Pulmonary artery endothelial cell (primary cell): ENCODE results near the gene CALCB. TPM values are rescaled to one million over a fixed set of nuclear protein-coding genes. Genes with fewer than 3 reads are reported as not detected.

ENCODE experiments used
- DNase-seq: peaks from one replicate; pipeline ENCODE4 v3.0.0-alpha.2; 2011; ENCODE audit warnings: low read depth, low spot score
- total RNA-seq: library from RNA; depleted of rRNA; stranded (reverse); fragments of >200 nt; gene quantifications from 2 replicates; pipeline ENCODE4 v1.2.3, GENCODE V29; 2014

CALCB gene
- total RNA-seq, 1 donor from 2014 or later = 0.07 TPM

- no peak for DNase-seq
Observed at GRCh38 chr11:15118431-15118830, 45.0 kb downstream of the CALCB start.

- DNase-seq = no peak
Observed at GRCh38 chr11:15119352-15119751, 46.0 kb downstream of the CALCB start.

- no peak for DNase-seq
Observed at GRCh38 chr11:15119826-15120225, 46.4 kb downstream of the CALCB start.

GRCh38 chr11:15123849-15124248 is 50.5 kb downstream of the CALCB start:
- no peak for DNase-seq

GRCh38 chr11:15124528-15124927 is 51.1 kb downstream of the CALCB start:
- DNase-seq = no peak

GRCh38 chr11:15127341-15127740 is 53.9 kb downstream of the CALCB start:
- DNase-seq = no peak

Other genes starting within 250 kb of the CALCB start
- 10.8 and 14.2 TPM in 2 replicates for gene CYP2R1, start 181.4 kb upstream of the CALCB start, total RNA-seq
- gene CALCA, start 101.2 kb upstream of the CALCB start, total RNA-seq = not detected in 2 replicates
- 0.28 TPM in 1 of 2 replicates, not detected in the other for gene INSC, start 41.3 kb downstream of the CALCB start, total RNA-seq